PC-3 (cell line): ENCODE data around the gene OTOR.

Experiments
- CTCF ChIP-seq: fragments of 300-600 bp; sonication (generic); conservative IDR thresholded peaks from 2 replicates; pipeline ENCODE4 v1.5.1; 2017; ENCODE audit warnings: antibody characterized with exemption, low read depth, mild to moderate bottlenecking, low read length
- EZH2 ChIP-seq: fragments of 300-600 bp; sonication (generic); IDR thresholded peaks from one replicate; pipeline ENCODE4 v1.6.1; 2017; ENCODE audit warnings: antibody characterized with exemption, mild to moderate bottlenecking, low read length; ENCODE audit not compliant: unreplicated experiment
- EZH2phosphoT487 ChIP-seq: fragments of 300-600 bp; sonication (generic); IDR thresholded peaks from 2 replicates; pipeline ENCODE4 v1.6.1; 2018; ENCODE audit warnings: mild to moderate bottlenecking, antibody characterized with exemption, low read length, borderline replicate concordance

- TF ChIP-seq CTCF, result no peak
- TF ChIP-seq EZH2phosphoT487, result no peak
- no peak for TF ChIP-seq EZH2
Observed at GRCh38 chr20:16703570-16703969, 44.6 kb upstream of the OTOR start.
